ENCODE data around the gene MRPL58. TPM values are rescaled to one million over a fixed set of nuclear protein-coding genes. Genes with fewer than 3 reads are reported as not detected.

Gene MRPL58
- polyA plus RNA-seq, 1 donor (not counting 4 experiments of a cell fraction or from before 2014, with no cell fraction given), result 61.1 TPM

DNA sequence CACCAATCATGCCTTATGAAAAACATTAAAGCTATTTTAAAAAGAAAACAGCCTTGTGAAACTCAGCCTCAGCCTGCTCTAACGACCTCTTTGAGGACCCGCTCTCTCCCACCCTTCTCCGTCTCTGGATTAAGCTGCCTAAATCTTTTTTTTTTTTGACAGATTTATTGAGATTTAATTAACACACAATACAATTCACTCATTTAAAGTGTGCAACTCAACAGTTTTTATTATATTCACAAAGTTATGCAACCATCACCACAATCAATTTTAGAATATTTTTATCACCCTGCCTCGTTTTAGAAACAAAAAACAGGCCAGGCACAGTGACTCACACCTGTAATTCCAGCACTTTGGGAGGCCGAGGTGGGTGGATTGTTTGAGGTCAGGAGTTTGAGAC, 16.6 kb upstream of the MRPL58 start:
- Histone ChIP-seq H3K9me1 (ENCODE audit: control insufficient read depth, extremely low read depth, insufficient read depth, low read length) (peaks cover 2% of the 10 kb centered on the region), H3K27me3 (ENCODE audit: control insufficient read depth, extremely low read depth, insufficient read depth, low read length) (no peaks in the 10 kb centered on the region), H4K20me1 (ENCODE audit: control insufficient read depth, extremely low read depth, insufficient read depth, low read length) (no peaks in the 10 kb centered on the region), H3K4me1 (ENCODE audit: control insufficient read depth, extremely low read depth, insufficient read depth, low read length) (peaks cover 29% of the 10 kb centered on the region), H3K4me2 (ENCODE audit: control insufficient read depth, extremely low read depth, insufficient read depth, low read depth, low read length) (no peak overlapping the region), H3K4me3 (ENCODE audit: control insufficient read depth in 2 of 3, extremely low read depth in 1 of 3, insufficient read depth in 2 of 3, low read depth in 1 of 3, low read length in 3 of 3) (no peak overlapping the region), H3K9me3 (ENCODE audit: control insufficient read depth, low read depth, low read length) (no peaks in the 10 kb centered on the region), H3K27ac (ENCODE audit: control insufficient read depth, insufficient read depth, low read length) (no peak overlapping the region), H3K9ac (ENCODE audit: control insufficient read depth, extremely low read depth, insufficient read depth, low read length) (no peak overlapping the region), H3K79me2 (ENCODE audit: control insufficient read depth, insufficient read depth, low read length) (no peaks in the 10 kb centered on the region), H2AFZ (ENCODE audit: control insufficient read depth, low read length) (no peak overlapping the region), H3K36me3 (ENCODE audit: control insufficient read depth in 2 of 2, extremely low read depth in 1 of 2, insufficient read depth in 2 of 2, low read length in 2 of 2) (peaks cover 4 to 9% of the 10 kb centered on the region in 2 experiments)
- dilution Hi-C loops (cut with MboI; ENCODE audit: extremely low pct_ligation_motif_present, low sequenced_read_pairs), result no loop called here
- DNase-seq (ENCODE audit: low read depth, low spot score) (no peak), FAIRE-seq (no peak)
- TF ChIP-seq, protein P1, sequence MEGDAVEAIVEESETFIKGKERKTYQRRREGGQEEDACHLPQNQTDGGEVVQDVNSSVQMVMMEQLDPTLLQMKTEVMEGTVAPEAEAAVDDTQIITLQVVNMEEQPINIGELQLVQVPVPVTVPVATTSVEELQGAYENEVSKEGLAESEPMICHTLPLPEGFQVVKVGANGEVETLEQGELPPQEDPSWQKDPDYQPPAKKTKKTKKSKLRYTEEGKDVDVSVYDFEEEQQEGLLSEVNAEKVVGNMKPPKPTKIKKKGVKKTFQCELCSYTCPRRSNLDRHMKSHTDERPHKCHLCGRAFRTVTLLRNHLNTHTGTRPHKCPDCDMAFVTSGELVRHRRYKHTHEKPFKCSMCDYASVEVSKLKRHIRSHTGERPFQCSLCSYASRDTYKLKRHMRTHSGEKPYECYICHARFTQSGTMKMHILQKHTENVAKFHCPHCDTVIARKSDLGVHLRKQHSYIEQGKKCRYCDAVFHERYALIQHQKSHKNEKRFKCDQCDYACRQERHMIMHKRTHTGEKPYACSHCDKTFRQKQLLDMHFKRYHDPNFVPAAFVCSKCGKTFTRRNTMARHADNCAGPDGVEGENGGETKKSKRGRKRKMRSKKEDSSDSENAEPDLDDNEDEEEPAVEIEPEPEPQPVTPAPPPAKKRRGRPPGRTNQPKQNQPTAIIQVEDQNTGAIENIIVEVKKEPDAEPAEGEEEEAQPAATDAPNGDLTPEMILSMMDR (optimal IDR thresholded peaks at IDR 0.05 in 1 of 3, IDR thresholded peaks at IDR 0.05 in 1 of 3, conservative IDR thresholded peaks at IDR 0.05 in 1 of 3; ENCODE audit: extremely low read depth in 1 of 3, insufficient read depth in 2 of 3, low read length in 3 of 3), result no peak
- TF ChIP-seq EZH2 (IDR thresholded peaks at IDR 0.05; ENCODE audit: low read length), result no peak

DNA sequence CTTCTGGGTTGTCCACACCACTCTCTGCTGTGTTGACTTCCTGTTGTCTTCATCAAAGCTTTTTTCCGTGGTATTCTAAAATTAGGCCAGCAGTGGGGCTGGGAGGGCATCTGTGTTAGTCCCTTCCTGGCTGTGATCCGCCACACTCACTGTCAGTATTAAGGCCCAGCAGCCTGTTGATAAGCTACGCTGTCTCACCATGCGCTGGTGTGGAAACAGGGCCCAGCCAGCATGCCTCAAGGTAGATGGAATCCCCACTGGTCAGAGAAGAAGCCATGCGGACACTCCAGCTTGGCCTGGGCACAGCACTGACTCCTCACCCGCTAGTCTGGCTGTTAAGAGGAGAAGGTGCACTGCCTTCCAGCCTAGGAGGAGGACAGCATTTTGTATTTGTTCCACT, 13.7 kb upstream of the MRPL58 start:
- no peak for FAIRE-seq
- no peak overlapping the region for H3K9ac ChIP-seq (ENCODE audit: control insufficient read depth, extremely low read depth, insufficient read depth, low read length)
- no peak overlapping the region for H3K4me2 ChIP-seq (ENCODE audit: control insufficient read depth, extremely low read depth, insufficient read depth, low read depth, low read length)
- H3K9me1 ChIP-seq (ENCODE audit: control insufficient read depth, extremely low read depth, insufficient read depth, low read length), result peaks cover 2% of the 10 kb centered on the region
- H3K4me1 ChIP-seq (ENCODE audit: control insufficient read depth, extremely low read depth, insufficient read depth, low read length), result peaks cover 9% of the 10 kb centered on the region
- H3K36me3 ChIP-seq (ENCODE audit: control insufficient read depth in 2 of 2, extremely low read depth in 1 of 2, insufficient read depth in 2 of 2, low read length in 2 of 2), result peaks cover 4 to 26% of the 10 kb centered on the region in 2 experiments
- no peaks in the 10 kb centered on the region for H3K27me3 ChIP-seq (ENCODE audit: control insufficient read depth, extremely low read depth, insufficient read depth, low read length)
- H3K27ac ChIP-seq (ENCODE audit: control insufficient read depth, insufficient read depth, low read length), result no peak overlapping the region
- TF ChIP-seq, protein P1 (optimal IDR thresholded peaks at IDR 0.05 in 1 of 3, IDR thresholded peaks at IDR 0.05 in 1 of 3, conservative IDR thresholded peaks at IDR 0.05 in 1 of 3; ENCODE audit: extremely low read depth in 1 of 3, insufficient read depth in 2 of 3, low read length in 3 of 3), result no peak
- TF ChIP-seq EZH2 (IDR thresholded peaks at IDR 0.05; ENCODE audit: low read length), result no peak
- no peak for DNase-seq (ENCODE audit: low read depth, low spot score)
- dilution Hi-C loops (cut with MboI; ENCODE audit: extremely low pct_ligation_motif_present, low sequenced_read_pairs), result no loop called here
- H3K4me3 ChIP-seq (ENCODE audit: control insufficient read depth in 2 of 3, extremely low read depth in 1 of 3, insufficient read depth in 2 of 3, low read depth in 1 of 3, low read length in 3 of 3), result no peak overlapping the region
- H3K9me3 ChIP-seq (ENCODE audit: control insufficient read depth, low read depth, low read length), result no peaks in the 10 kb centered on the region
- H3K79me2 ChIP-seq (ENCODE audit: control insufficient read depth, insufficient read depth, low read length), result no peaks in the 10 kb centered on the region
- H2AFZ ChIP-seq (ENCODE audit: control insufficient read depth, low read length), result no peak overlapping the region
- no peaks in the 10 kb centered on the region for H4K20me1 ChIP-seq (ENCODE audit: control insufficient read depth, extremely low read depth, insufficient read depth, low read length)

Data from keratinocyte (primary cell).